Heart left ventricle (tissue), 16 donors: Measurements from ENCODE around the gene CFAP91. TPM values are rescaled to one million over a fixed set of nuclear protein-coding genes. Genes with fewer than 3 reads are reported as not detected.

ENCODE experiments used
- ATAC-seq, 4 donors: fragments of 200-7000 bp; cut with Tn5 transposase; one replicate each; pipeline ENCODE4 v1.9.1; 2020 to 2022; ENCODE audit warnings: moderate library complexity in 4 of 4, mild to moderate bottlenecking in 3 of 4, moderate number of reproducible peaks in 1 of 4
- DNase-seq, 5 donors: peaks; one replicate each; pipeline ENCODE4 v3.0.0-alpha.2; 2020
- H3K27ac ChIP-seq, 12 donors: fragments of 200-600 bp; sonication (generic) in 4 of 12; one replicate each; pipeline versions ENCODE4 v1.5.0 to v1.8.0; 2016 to 2022; ENCODE audit warnings: mild to moderate bottlenecking in 2 of 12
- H3K27me3 ChIP-seq, 9 donors: fragments of 200-600 bp; sonication (generic) in 2 of 9; one replicate each; pipeline versions ENCODE4 v1.5.1 to v1.8.0; 2016 to 2022; ENCODE audit warnings: mild to moderate bottlenecking in 3 of 9
- H3K36me3 ChIP-seq, 9 donors: fragments of 200-600 bp; sonication (generic) in 2 of 9; one replicate each; pipeline versions ENCODE4 v1.5.0 to v1.8.0; 2018 to 2022; ENCODE audit warnings: mild to moderate bottlenecking in 2 of 9
- H3K4me1 ChIP-seq, 12 donors: fragments of 200-600 bp; sonication (generic) in 4 of 12; one replicate each; pipeline versions ENCODE4 v1.5.0 to v1.8.0; 2016 to 2022; ENCODE audit warnings: mild to moderate bottlenecking in 3 of 12
- H3K4me3 ChIP-seq, 12 donors: fragments of 200-600 bp; sonication (generic) in 4 of 12; one replicate each; pipeline versions ENCODE4 v1.5.0 to v1.8.0; 2017 to 2022; ENCODE audit warnings: mild to moderate bottlenecking in 9 of 12, moderate library complexity in 4 of 12
- H3K9me3 ChIP-seq, 12 donors: fragments of 200-600 bp; sonication (generic) in 4 of 12; one replicate each; pipeline versions ENCODE4 v1.5.0 to v1.8.0; 2016 to 2022; ENCODE audit warnings: mild to moderate bottlenecking in 1 of 12
- CTCF ChIP-seq, 12 donors: fragments of 200-600 bp; sonication (generic) in 4 of 12; IDR thresholded peaks; one replicate each; pipeline versions ENCODE4 v1.5.0 to v1.8.0; 2018 to 2022; ENCODE audit warnings: antibody characterized with exemption in 12 of 12, mild to moderate bottlenecking in 5 of 12
- POLR2A ChIP-seq, 2 donors: fragments of 450-650 bp; IDR thresholded peaks; one replicate each; pipeline ENCODE4 v1.6.1; 2017; ENCODE audit warnings: antibody characterized with exemption in 2 of 2, mild to moderate bottlenecking in 2 of 2, moderate library complexity in 2 of 2
- WGBS, 4 donors: extraction: QIAGEN DNeasy Blood & Tissue Kit in 2 of 4; methylation state at CpG; one replicate each; pipeline versions ENCODE4 v1.1.5 to v1.1.7; 2013 to 2018; 5-methylcytosine and 5-hydroxymethylcytosine counted together
- intact Hi-C, 10 donors: fragments of 100-400 bp; cut with DNase I; formaldehyde crosslinking; loops; one replicate each; pipeline versions ENCODE4 v1.11.1 to v1.14.2; 2022
- polyA plus RNA-seq, 2 donors: library from polyadenylated mRNA; stranded (reverse); fragments of 200-250 nt; gene quantifications; one replicate each; pipeline ENCODE4 v1.2.3, GENCODE V29; 2013
- total RNA-seq, 9 donors: library from RNA; depleted of rRNA in 2 of 9; stranded (reverse); fragments of >200 nt in 2 of 9; fragmentation: NEBNext Ultra II Directional in 3 of 9; extraction: Animal tissue kit (Norgen Biotek cat#: 25700) in 3 of 9; gene quantifications; one replicate each; pipeline versions ENCODE4 v1.1.0 to v1.2.4, GENCODE V29; 2016 to 2023
- donor health status: ischemic (EF 13 %, LVEDD 7.1; RV severe dilation, severe dysfunction).
- donor health status: healthy with polysubstance abuse.
- donor health status: DM: no; HTN: yes; CAD: no.
- donor health status: DM: no; HTN: no; CAD: no.
- donor health status: ischemic (EF 25% LVEDD 6.9; RV normal size, moderate dysfunction).
- donor health status: ischemic (EF 25% LVEDD 5.7; RV mildly dilated, moderate dysfunction).
- donor health status: healthy.
- donor health status: DM: yes; HTN: yes; CAD: no.
- donor health status: ischemic (EF 35%, LVEDD 5.7; RV mildly dilated, moderate dysfunction).
- donor health status: nonischemic (EF 11% LVEDD 7.7; RV severe dilation, severe dysfunction).
- donor health status: DM: yes; HTN: yes; CAD: no.
- donor health status: PGD.
- donor health status: ischemic (EF 29% LVEDD 5.4; RV normal size, mild dysfunction).
- donor health status: nonischemic (EF 23%, LVEDD 6.1; RV moderate dilation, normal function).

Gene CFAP91
- total and polyA plus RNA-seq, 11 donors: 0.16 to 1.9 (median 0.43) TPM; not detected in 1

GRCh38 chr3:119733812-119734211 is 31.0 kb downstream of the CFAP91 start:
- Histone ChIP-seq H3K27ac (no peak overlapping the region), H3K9me3 (no peaks in the 10 kb centered on the region), H3K36me3 (no peaks in the 10 kb centered on the region), H3K4me1 (no peaks in the 10 kb centered on the region), H3K4me3 (no peak overlapping the region), H3K27me3 (no peaks in the 10 kb centered on the region)
- ATAC-seq: no peak
- intact Hi-C loops: no loop called here
- 89 to 94% (median 92%) methylated on average over 5 of the region's 5 CpGs for WGBS, 4 donors
- no peak for DNase-seq
- TF ChIP-seq POLR2A (IDR thresholded peaks at IDR 0.05) (no peak), CTCF (IDR thresholded peaks at IDR 0.05) (no peak)

GRCh38 chr3:119738741-119739140 is 35.9 kb downstream of the CFAP91 start:
- intact Hi-C loops: no loop called here
- H3K27ac ChIP-seq: no peak overlapping the region
- DNase-seq: no peak
- no peak overlapping the region for H3K4me3 ChIP-seq
- H3K36me3 ChIP-seq: no peaks in the 10 kb centered on the region
- H3K27me3 ChIP-seq: no peaks in the 10 kb centered on the region
- no peaks in the 10 kb centered on the region for H3K9me3 ChIP-seq
- TF ChIP-seq POLR2A (IDR thresholded peaks at IDR 0.05): no peak
- no peak for TF ChIP-seq CTCF (IDR thresholded peaks at IDR 0.05)
- ATAC-seq: no peak
- peaks cover 0 to 10% (median 0%) of the 10 kb centered on the region in 12 donors for H3K4me1 ChIP-seq

- 90 to 92% (median 90%) methylated on average over 5 of the region's 5 CpGs for WGBS, 4 donors
- TF ChIP-seq CTCF (IDR thresholded peaks at IDR 0.05): no peak
- TF ChIP-seq POLR2A (IDR thresholded peaks at IDR 0.05): no peak
- H3K9me3 ChIP-seq: no peaks in the 10 kb centered on the region
- peaks cover 0 to 10% (median 0%) of the 10 kb centered on the region in 12 donors for H3K4me1 ChIP-seq
- H3K36me3 ChIP-seq: no peaks in the 10 kb centered on the region
- intact Hi-C loops: no loop called here
- H3K4me3 ChIP-seq: no peak overlapping the region
- H3K27ac ChIP-seq: peak overlapping the region in 1 of 12 donors; percentile 73
- DNase-seq (no peak), ATAC-seq (no peak)
- H3K27me3 ChIP-seq: no peaks in the 10 kb centered on the region
Observed at GRCh38 chr3:119741657-119742590, 39.1 kb downstream of the CFAP91 start.

GRCh38 chr3:119743921-119744320 is 41.1 kb downstream of the CFAP91 start:
- no peak for TF ChIP-seq POLR2A (IDR thresholded peaks at IDR 0.05)
- no peak for TF ChIP-seq CTCF (IDR thresholded peaks at IDR 0.05)
- H3K4me1 ChIP-seq: peaks cover 0 to 10% (median 0%) of the 10 kb centered on the region in 12 donors
- ATAC-seq (no peak), DNase-seq (no peak)
- no peak overlapping the region for H3K27ac ChIP-seq
- H3K36me3 ChIP-seq: peaks cover 0 to 11% (median 0%) of the 10 kb centered on the region in 9 donors
- H3K9me3 ChIP-seq: no peaks in the 10 kb centered on the region
- H3K4me3 ChIP-seq: no peak overlapping the region
- intact Hi-C loops: no loop called here
- H3K27me3 ChIP-seq: no peaks in the 10 kb centered on the region
- 85 to 91% (median 90%) methylated on average over 10 of the region's 10 CpGs for WGBS, 4 donors
